GM12872 (cell line): ENCODE results near the gene CTNND2.

Source experiments
- TF ChIP-seq, protein P1 (sequence below): IDR thresholded peaks from 3 replicates; pipeline ENCODE4 v1.5.1; 2011; ENCODE audit warnings: low read depth, mild to moderate bottlenecking, low read length, moderate library complexity; ENCODE audit not compliant: insufficient read depth

Gene CTNND2

DNA sequence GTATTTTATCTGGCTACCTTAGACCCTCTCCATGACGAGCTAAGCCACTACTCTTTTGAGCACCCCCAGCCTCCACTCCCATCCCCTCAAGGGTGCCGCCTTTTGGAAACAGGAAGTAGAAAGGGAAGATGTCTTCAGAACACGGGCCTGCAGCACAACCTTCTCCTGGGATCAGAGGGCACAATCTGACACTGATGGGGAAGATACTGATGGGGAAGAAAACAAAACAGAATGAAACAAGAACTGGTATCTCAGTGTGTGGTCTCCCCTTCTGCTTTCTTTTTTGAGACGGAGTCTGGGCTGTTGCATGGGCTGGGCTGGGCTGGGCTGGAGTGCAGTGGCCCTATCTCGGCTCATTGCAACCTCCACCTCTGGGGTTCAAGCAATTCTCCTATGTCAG is 603.5 kb downstream of the CTNND2 start:
- TF ChIP-seq, protein P1, sequence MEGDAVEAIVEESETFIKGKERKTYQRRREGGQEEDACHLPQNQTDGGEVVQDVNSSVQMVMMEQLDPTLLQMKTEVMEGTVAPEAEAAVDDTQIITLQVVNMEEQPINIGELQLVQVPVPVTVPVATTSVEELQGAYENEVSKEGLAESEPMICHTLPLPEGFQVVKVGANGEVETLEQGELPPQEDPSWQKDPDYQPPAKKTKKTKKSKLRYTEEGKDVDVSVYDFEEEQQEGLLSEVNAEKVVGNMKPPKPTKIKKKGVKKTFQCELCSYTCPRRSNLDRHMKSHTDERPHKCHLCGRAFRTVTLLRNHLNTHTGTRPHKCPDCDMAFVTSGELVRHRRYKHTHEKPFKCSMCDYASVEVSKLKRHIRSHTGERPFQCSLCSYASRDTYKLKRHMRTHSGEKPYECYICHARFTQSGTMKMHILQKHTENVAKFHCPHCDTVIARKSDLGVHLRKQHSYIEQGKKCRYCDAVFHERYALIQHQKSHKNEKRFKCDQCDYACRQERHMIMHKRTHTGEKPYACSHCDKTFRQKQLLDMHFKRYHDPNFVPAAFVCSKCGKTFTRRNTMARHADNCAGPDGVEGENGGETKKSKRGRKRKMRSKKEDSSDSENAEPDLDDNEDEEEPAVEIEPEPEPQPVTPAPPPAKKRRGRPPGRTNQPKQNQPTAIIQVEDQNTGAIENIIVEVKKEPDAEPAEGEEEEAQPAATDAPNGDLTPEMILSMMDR: no peak

DNA sequence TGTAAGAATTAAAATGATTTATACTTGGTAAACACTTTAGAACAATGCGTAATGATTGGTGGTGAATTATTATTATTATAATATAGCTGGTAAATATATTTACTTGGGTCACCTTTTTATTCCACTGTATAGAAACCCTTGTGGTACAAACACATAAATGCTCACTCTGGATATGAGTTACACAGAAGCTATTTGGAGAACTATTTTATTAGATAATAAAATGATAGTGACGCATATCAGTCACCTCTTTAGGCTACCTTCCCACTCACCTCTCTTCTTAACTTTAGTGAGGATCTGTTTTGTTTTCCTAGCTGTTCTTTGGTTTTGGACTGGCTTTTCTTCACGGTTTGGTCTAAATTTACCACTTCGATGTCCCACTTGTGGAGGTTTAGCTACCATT is 605.4 kb downstream of the CTNND2 start:
- TF ChIP-seq, protein P1: no peak

DNA sequence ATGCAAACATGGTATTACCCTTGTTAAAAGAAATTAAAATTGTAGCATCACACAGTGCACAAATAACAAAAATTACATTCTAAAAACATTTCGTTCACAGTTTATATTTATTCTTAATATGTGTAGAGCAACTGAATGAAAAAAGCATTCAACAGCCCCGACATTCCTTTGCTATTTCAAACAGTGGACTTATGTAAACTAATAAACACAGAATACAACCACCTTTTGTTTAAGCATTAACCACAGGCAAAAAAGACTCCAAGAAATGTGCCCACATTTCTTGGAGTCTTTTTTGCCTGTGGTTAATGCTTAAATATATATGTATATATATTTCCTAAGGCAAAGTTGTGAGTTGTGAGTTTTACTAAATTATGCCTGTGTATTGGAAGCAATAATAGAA is 610.7 kb downstream of the CTNND2 start:
- TF ChIP-seq, protein P1: no peak

DNA sequence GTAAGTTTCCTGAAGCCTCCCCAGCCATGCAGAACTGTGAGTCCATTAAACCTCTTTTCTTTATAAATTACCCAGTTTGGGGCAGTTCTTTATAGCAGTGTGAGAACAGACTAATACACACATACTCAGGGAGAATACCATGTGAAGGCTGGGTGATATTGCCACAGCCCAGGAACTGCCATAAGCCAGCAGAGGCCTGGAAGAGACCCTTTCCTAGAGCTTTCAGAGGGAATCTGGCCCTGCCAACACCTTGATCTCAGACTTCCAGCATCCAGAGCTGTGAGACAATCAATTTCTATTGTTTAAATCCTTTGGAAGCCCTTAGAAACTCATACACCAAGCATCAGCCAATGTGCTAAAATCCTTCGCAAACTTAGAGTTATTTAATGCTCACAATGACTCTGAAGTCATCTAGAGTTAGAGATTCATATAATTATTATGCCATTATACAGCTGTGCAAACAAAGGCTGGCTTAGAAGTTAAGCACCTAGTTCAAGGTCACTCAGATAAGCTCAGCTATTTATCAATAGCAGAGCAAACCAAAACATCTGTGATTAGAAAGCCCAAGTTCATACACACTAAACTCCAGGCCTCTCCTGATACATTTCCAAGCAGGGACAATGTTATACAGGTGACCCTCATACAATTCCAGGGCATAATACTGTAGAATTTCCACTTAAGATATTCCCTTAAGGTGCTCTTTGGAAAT is 611.4 kb downstream of the CTNND2 start:
- TF ChIP-seq, protein P1: no peak

DNA sequence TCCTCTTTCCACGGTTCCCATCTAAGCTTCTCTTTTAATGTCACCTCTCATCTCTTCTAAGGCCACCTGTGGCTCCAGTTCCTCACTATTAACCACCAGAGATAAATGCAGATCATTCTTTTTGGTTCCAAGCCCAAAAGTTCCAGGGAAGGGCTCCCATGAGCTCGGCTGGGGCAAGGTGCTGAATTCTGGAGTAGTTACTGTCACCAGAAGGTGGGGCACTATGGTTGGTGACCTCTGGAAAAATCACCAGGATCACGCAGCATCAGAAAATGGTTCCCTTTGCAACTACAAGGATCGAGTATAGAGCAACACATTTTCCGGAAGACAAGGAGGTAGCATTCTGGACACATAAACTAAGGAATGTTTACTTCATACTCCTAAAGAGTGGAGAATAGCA is 614.5 kb downstream of the CTNND2 start:
- TF ChIP-seq, protein P1: no peak

DNA sequence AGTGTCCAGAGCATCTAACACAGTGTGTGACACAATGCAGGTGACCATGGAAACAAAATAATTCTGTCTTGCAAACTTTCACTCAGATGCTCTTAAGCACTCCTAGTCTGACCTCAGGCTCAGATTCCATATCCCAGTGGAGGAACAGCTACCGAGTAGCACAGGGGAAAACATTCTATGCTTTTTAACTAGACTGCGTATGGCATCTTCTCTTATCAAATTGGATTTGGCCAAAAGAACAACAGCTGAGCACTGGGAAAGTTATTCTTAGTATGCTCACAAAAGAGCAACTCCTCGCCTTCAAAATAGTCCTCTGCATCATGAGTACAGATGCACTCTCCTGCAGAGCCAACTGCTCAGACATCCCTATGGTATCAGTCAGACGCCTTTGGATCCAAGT is 615.0 kb downstream of the CTNND2 start:
- TF ChIP-seq, protein P1: no peak

DNA sequence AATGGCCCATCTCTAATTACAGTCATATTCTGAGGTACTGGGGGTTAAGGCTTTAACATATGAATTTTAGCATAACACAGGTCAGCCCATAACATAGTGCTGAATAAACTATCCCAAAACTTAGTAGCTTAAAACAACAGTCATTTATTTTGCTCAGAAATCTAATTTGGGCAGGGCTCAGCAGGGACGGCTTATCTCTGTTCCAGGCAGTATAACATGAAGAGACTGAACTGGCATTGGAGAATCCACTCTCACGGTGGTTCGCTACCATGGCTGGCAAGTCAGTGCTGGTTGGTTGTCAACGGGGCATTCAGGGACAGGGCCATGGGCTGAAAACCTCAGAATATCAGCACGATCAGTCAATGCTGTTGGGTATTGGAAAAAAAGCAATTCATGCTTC is 622.4 kb downstream of the CTNND2 start:
- TF ChIP-seq, protein P1: no peak

DNA sequence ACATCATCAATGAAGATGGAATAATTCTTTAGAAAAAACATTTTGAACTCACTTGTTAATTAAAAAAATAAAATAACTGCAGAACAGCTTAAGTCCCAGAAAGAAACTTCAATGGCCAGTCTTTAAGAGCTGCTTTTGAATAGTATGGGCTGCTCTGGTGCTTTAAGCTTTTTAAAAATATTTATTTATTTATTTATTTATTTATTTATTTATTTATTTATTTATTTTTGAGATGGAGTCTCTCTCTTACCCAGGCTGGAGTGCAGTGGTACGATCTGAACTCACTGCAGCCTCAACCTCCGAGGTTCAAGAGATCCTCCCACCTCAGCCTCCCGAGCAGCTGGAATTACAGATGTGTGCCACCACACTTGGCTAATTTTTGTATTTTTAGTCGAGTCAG is 626.9 kb downstream of the CTNND2 start:
- TF ChIP-seq, protein P1: no peak
